Measurements from ENCODE around the gene SYT13.

SYT13 gene, protein sequence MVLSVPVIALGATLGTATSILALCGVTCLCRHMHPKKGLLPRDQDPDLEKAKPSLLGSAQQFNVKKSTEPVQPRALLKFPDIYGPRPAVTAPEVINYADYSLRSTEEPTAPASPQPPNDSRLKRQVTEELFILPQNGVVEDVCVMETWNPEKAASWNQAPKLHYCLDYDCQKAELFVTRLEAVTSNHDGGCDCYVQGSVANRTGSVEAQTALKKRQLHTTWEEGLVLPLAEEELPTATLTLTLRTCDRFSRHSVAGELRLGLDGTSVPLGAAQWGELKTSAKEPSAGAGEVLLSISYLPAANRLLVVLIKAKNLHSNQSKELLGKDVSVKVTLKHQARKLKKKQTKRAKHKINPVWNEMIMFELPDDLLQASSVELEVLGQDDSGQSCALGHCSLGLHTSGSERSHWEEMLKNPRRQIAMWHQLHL

DNA sequence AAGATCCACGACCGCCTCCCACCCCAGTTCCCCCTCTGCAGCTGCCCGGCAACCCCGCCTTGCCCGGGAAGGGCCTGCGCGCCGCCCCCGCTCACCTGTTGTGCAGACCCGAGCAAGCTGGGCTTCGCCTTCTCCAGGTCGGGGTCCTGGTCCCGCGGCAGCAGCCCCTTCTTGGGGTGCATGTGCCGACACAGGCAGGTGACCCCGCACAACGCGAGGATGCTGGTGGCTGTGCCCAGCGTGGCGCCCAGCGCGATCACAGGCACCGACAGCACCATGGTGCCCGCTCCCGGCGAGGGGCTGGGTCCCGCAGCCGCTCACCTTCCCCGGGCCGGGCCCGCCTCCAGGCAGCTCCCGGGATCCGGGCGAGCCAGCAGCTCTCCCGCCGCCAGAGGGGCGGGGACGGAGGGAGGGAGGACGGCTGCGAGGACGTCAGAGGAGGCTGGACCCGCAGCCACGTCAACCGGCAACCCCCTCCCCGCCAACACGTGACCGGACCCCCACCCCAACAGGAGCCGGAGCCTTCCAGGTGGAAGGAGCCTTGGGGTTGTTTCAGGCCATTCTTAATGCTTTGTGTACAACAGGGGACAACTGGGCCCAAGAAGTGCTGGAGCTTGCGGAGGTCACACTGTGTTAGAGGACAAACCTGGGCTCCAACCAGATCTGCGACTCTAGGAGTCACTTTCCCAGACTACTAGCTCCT, at the start of gene SYT13:
Gene SYT13, minus strand, starts transcription at position 412 of the 703 bp plus-strand sequence. Its CDS starts 134 bp downstream, at position 278.
- DNase-seq (ENCODE audit: low spot score): no peak

DNA sequence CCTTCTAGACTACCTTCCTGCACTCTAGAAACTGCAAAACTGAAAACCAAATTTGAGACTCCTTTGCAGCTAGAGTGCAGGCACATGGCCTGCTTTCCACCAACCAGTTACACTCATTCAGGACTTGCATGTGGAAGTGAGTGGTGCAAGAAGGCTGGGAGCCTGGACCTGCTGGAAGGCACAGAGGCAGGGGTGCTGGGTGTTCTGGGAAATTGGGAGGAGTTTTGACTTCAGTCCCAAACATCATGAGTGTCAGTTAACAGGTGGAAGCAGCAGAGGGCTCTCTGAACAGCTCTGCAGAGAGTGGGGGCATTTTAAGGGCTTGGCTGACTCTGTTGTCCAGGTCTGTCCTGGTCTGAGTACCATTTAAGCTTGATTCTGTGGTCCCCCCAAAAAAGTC, 49.3 kb upstream of the SYT13 start:
- DNase-seq (ENCODE audit: low spot score): no peak

DNA sequence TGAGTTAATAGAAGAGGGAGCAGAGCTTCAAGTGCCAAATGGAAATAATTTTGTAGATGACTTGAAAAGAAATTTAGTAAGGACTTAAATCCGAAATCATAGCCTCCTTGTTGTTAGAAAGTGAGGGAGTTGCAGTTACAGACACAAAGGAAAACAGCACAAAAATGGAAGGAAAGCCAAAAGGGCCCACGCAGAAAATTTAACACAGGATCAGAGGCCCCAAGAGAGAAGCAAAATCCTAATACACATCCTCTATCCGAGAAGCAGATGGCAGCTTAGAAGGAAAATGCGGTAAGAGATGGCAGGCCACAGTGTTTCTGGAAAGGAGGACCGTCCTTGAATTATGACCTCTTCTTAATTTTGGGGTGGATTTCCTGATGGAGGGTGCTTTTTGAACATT, 48.7 kb upstream of the SYT13 start:
- DNase-seq (ENCODE audit: low spot score): no peak

DNA sequence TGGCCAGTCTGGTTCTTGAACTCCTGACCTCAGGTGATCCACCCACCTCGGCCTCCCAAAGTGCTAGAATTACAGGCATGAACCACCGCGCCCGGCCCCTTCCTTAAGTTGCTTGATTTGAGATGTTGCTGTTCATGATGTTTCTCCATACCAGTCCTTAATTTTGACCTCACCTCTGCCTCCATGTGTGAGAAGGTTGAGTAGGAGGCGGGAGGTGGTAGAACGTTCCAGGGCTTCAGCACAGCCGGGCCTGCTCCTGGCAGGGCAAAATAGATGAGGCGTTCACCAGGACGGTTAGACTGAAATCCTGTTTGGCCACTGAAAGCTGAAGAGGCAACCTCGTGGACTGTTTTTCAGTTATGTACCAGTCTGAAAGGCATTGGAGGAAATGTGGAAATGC, 48.3 kb upstream of the SYT13 start:
- DNase-seq (ENCODE audit: low spot score): no peak

DNA sequence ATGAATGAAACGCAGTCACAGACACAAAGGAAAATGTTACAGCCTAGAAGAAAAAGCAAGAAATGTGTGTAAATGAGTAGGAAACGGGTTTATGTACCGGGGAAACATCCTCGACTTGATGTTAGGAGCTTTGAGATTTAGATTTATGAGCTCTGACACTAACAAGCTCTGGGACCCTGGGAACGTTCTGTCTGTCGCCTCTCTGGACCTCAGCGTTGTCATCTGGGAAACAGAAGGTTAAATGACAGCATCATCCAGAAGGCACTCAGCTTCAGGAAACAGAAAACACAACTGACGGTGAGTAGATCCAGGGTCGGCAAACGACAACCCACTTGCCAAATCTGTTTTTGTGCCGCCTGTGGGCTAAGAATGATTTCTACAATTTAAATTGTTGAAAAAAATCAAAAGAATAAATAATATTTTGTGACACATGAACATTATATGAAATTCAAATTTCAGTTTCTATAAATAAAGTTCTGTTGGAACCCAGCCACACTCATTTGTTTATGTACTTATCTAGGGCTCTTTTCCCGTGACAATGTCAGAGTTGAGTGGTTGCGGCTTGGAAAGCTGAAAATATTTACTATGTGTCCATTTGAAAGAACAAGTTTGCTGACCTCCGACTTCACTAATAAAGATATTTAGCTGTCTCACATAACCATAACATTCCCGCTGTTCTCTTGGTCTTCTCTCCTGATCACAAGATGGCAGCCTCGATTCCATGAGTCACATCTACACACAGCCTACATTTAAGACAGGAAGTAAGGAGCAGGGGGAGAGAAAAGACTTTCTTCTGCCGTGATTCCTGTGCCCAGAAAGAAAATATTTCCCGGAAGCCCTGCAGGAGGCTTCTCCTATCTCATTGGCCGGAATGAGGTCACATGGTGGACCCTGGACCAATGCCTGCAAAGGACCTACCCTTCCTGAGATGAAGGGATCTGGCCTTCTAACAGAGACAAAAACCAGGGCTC, 47.1 kb upstream of the SYT13 start:
- no peak for DNase-seq (ENCODE audit: low spot score)

DNA sequence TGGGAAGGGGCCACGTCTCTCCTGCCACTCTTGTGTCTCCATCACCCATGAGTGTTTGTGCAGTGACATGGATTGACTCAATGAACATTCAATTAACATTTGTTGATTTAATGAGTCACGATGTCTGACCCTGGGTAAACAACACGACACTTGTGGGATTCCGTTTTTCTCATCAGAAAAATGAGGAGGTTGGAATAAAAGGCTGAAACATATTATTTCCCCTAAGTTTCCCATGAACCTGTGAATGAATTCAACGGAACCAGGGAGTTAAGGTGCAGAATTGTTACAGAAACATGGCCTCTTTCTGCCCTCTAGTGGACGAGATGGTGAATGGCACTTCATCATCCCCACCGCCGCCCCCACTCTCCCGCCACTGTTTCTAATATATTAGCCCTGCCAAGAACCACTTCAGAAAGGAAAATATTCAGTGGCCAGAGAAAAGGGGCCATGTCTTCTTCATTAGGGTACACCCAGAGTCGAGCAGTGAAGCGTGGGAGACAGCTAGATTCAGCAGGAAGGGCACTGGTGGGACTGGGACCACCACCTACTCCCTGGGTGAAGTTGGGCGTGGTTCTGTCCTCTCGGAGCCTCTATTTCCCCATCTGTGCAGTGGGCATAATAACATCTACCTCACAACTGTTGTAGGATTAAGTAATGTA, 46.3 kb upstream of the SYT13 start:
- DNase-seq (ENCODE audit: low spot score): peak; percentile 48

DNA sequence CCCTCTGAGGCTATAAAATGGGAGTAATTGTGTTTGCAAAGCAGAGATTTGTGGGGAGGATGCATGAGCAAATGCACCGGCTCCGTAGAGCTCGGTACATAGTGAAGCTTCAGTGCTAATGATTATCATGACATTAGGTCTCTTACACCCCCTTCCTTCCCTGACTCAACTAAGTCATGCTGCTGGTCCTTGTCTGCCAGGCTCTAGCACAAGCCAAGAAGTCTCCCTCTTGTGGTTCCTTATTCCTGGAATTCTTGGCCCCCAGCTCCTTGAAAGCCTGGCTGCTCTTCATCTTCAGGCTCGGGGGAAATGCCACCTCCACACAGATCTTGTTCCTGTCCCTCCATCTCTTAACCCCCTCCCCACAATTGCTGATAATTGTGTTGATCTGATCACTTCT, 45.7 kb upstream of the SYT13 start:
- no peak for DNase-seq (ENCODE audit: low spot score)

DNA sequence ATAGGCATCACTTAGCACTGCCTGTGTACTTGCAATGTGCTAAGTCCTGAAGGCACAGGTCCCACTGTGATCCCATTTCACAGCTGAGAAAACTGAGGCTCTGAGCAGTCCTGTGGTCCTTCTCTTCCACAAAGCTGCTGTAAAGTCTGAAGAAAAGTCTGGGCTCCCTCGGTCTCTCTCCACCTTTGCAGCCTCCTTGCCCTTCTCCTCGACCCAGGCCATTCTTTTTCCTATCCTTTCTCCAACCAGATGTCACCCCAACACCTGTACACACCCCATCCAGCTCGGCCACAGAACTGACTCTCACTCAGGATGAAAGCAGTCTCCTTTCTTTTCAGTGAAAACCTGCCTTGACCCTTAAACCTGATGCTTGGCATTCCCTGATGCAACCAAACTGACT, 42.6 kb upstream of the SYT13 start:
- no peak for DNase-seq (ENCODE audit: low spot score)

DNA sequence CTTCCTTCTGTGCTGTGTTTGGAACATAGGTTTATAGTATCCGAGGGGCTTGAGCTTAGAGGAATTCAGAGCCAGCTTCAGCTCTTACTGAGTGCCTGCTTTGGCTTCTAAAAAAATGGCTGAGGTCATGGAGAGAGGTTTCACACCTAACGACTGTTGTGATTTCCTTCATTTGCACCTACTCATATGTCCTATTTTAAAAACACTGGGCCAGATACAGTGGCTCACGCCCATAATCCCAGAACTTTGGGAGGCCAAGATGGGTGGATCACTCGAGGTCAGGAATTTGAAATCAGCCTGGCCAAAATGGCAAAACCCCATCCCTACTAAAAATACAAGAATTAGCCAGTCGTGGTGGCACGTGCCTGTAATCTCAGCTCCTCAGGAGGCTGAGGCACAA, 38.3 kb upstream of the SYT13 start:
- DNase-seq (ENCODE audit: low spot score): no peak

DNA sequence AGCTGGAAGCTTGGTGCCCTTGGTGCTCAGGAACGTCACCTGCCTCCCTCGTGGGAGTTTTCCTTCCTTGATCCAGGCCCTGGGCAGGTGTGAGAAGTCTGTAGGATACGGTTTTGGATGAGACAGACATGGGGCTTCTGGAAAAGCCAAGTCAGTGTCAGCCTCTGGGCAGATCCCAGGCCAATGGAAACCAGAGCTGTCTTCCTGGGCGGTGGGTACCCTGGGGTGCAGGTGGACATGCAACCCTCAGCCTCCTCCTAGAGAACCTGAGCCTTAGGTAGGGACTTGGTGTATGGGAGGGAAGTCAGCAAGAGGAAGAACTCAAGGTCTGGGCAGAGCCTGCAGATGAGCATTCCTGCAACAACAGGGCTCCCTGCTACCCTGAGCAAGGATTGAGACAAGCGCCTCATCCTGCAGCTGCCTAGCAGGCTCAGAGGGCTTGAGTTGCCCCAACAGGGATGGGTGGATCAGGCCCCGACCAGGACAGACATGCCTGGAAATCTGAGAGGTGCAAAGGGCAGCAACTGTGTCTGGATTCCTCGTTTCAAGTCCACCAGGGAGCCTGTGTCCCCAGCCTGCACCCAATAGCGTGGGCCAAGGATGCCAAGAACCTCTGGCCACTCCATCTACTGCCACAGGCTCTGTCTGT, 37.6 kb upstream of the SYT13 start:
- no peak for DNase-seq (ENCODE audit: low spot score)

DNA sequence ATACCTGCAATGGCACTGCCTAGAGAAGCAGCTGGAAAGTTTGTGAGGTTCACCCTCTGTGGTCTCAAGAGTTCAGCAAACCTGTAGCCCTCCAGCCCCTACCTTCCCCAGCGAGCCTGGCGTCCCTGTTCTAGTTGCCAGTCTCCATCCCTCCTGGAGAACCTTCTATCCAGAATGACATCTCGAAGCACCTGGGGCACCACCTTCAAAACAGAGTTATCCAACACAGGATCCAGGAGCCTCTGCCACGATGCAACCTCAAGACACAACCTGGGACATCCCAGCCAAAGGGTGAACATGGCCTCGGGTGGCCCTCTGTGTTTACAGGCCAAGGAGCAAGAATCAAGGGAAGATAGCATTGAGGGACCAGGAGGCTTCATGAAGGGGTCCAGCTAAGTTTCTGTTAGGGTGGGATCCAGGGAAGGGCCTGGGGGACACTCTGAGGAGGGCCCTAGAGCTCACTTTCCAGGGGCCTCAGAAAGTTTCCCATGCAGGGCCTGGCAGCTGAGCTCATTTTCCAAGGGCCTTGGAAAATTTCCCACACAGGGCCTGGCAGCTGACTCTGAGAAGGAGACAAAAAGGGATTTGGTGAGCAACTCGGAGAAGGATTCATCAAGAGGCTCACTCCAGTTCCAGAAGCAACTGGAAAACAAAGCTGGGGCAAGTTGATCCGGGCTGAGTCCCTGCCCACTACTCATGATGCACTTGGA, 36.9 kb upstream of the SYT13 start:
- DNase-seq (ENCODE audit: low spot score): no peak

DNA sequence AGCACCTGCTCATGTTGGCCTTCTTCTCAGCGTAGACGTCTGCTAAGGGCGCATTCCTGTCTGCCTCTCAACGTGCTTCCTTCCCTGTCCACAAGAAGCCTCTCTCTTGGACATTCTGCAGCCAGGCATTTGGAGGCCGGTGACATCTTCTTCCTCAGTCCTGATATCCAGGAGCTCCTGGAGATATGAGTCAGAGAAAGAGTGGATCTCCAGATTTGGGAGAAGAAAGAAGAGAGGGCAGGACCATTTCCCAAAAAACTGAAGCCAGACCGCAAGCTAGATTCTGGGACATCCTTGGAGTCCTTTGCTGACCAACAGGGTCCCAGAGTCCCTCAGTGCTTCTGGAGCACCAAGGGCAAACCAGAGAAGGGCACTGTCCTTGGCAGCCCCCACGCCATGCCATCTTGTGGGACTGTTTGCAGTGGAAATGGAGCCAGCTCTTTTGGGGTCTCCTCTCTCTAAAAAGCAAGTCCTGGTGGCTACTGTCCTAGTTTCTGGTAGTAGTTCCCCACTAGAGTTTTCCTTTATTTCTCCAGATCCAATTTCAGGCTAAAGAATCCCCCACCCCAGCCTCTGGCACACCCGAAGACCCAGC, 36.1 kb upstream of the SYT13 start:
- DNase-seq (ENCODE audit: low spot score): no peak

DNA sequence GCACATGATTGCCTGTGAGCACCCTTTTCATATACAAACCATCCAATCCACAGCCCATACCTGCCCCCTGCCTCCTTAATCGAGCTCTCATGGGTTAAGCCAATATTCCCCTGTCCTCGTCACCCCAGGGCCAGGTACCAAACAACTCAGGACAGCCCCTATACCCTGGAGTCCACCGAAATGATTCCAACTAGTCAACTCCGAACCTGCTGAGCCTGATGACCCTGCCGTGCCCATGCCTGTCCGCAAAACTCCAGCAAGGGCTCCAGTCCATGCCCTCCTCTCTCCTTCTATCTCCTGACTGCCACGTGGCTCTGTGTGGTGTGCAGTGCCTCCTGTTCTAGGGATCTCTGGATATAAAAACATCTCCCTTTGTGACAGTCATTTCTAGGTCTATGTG, 35.5 kb upstream of the SYT13 start:
- DNase-seq (ENCODE audit: low spot score): no peak

DNA sequence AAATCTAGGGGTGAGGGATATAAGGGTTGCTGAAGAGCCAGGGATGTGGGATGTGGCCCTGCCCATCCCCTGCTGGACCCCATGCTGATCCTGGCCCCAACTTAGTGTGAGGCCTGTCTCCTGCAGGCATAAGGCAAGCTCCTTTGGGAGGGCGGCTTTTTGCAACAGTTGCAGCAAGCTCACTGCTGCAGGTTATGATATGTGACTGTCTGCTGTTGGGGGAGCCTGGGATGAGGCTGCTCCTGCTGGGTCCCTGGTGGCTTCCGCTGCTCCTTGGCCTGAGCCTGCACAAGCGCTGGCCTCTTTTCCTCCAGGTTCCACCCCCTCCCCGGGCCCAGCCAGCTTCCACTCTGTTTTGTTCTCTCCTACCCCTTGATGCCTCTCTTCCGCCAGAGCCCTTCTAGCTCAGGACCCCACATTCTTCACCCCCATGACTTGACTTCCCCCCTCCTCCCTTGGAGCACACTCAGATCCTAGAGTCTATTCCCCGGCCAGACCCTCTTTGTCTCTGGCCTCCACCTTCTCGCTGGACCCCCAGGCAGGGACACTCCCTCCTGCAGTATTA, 35.0 kb upstream of the SYT13 start:
- DNase-seq (ENCODE audit: low spot score): no peak

DNA sequence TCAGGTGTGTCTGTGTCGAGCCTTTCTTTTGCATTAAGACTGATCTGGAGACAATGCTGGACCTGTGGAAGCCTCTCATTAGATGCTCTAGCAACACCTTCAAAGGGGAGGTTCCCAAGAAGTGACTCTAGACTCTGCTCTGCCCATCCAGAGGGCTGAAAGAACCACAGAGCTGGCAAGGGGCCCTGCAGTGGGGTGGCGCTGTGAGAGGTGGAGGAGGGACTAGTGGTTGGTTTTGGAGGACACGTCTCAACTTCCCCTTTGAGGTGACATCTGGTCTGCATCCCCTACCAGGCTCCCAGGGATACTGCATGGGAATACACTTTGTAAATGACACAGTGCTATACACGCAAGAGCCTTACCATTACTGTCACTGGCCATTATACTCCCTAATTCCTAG, 34.2 kb upstream of the SYT13 start:
- no peak for DNase-seq (ENCODE audit: low spot score)

DNA sequence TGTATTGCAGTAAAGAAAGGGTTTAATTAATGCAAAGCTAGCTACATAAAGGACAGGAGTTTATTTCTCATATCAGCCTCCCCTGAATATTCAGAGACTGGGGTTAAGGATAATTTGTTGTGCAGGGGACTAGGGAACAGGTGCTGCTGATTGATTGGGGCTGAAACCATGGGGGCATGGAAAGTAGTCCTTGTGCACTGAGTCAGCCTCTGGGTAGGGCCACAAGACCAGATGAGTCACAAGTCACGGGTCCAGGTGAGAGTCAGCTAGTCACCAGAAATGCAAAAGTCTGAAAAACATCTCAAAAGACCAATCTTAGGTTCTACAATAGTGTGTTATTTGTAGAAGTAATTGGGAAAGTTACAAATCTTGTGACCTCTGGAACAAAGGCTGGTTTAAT, 32.9 kb upstream of the SYT13 start:
- no peak for DNase-seq (ENCODE audit: low spot score)

DNA sequence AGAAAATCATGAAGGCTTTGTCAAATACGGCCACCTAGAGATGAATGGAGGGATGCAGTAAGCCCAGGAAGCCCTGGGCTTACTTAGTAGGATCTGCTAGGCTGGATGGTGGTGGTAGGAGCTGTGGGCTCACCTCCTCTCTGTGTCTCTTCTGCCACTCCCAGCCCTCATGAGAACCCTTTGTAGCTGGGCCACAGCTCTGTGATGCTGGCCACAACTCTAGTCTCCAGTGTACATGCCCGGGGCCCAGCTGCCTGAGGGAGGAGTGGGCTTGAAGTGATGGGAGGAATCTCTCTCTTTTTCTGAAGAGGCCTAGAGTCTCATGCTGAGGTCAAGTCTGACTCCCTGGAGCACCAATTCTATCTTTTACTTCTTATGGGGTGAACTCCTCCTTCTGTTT, 32.4 kb upstream of the SYT13 start:
- DNase-seq (ENCODE audit: low spot score): no peak

DNA sequence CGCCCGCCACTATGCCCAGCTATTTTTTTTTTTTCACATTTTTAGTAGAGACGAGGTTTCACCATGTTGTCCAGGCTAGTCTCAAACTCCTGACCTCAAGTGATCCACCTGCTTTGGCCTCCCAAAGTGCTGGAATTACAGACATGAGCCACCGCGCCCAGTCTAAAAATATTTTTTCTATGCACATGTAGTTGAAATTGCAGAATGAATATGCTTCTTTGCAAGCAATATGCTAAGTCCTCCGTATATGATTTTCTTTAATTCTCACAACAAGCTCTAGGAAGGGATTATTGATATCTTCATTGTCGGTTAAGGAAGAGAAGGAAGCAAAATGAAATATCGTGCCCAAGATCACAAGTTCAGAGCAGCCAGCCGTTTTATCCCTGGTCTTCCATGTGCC, 30.1 kb upstream of the SYT13 start:
- no peak for DNase-seq (ENCODE audit: low spot score)

DNA sequence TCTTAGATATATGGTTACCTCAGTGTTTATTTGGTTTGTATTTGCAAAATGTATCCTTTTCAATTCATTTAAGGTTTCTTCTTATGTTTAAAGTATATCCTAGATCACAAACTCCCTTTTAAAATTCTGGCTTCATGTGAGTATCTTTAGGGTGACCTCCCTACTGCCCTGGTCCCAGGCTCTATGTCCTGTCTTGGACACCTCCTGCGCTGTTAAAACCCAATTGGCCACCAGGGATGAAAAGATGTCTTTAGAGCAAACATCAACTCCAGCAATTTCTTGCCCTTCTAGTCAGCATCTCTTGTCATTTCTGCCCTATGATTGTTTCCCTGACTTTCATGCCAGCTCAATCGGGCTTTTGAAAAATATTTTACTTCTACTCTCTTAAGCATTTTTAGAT, 28.8 kb upstream of the SYT13 start:
- no peak for DNase-seq (ENCODE audit: low spot score)
